B cell (primary cell): ENCODE results near the gene CD4. TPM values are rescaled to one million over a fixed set of nuclear protein-coding genes. Genes with fewer than 3 reads are reported as not detected.

Source experiments
- ATAC-seq: fragments of 200-7000 bp; cut with Tn5 transposase; one replicate; pipeline ENCODE4 v1.10.0; 2021; ENCODE audit warnings: low read depth, mild to moderate bottlenecking, moderate number of reproducible peaks, moderate library complexity
- CTCF ChIA-PET: fragments of 350-600 bp; sonication (Branson Sonifier 250); formaldehyde crosslinking; loops from one replicate; lab custom pipeline; 2021; ENCODE audit warnings: antibody characterized with exemption, inconsistent platforms; lab: Charles Lee
- POLR2A ChIA-PET: fragments of 350-600 bp; sonication (Branson Sonifier 250); formaldehyde crosslinking; loops from one replicate; lab custom pipeline; 2021; ENCODE audit warnings: antibody characterized with exemption; lab: Charles Lee
- DNase-seq: peaks from one replicate; pipeline ENCODE4 v3.0.0; 2013
- H2AFZ ChIP-seq: 2 replicates; pipeline ENCODE4 v1.6.1; 2012; ENCODE audit warnings: mild to moderate bottlenecking, low read depth, low read length; ENCODE audit not compliant: insufficient read depth, poor library complexity, severe bottlenecking
- H3K27ac ChIP-seq, 2 donors: 1 replicate in 1 of 2; 2 replicates in 1 of 2; pipeline ENCODE4 v1.5.1; 2012 to 2013; ENCODE audit warnings: low read length in 2 of 2, mild to moderate bottlenecking in 2 of 2, moderate library complexity in 1 of 2
- H3K27me3 ChIP-seq, 4 experiments: fragments of 200-600 bp in 1 of 4; sonication (generic) in 1 of 4; replicated peaks in 1 of 4; 1 replicate in 2 of 4; 2 replicates in 2 of 4; pipeline versions ENCODE4 v1.6.1 to v1.7.0; 2013 to 2016; ENCODE audit warnings: low read length in 3 of 4, mild to moderate bottlenecking in 2 of 4, mixed read lengths in 1 of 4, moderate library complexity in 1 of 4; ENCODE audit not compliant: insufficient read depth in 4 of 4, control insufficient read depth in 3 of 4; ENCODE audit errors: control extremely low read depth in 1 of 4
- H3K36me3 ChIP-seq, 2 experiments: replicated peaks in 1 of 2; 1 replicate in 1 of 2; 2 replicates in 1 of 2; pipeline versions ENCODE4 v1.6.1 to v1.7.1; 2013; ENCODE audit warnings: low read length in 1 of 2; ENCODE audit not compliant: insufficient read depth in 2 of 2, control insufficient read depth in 1 of 2; ENCODE audit errors: control extremely low read depth in 1 of 2, extremely low read depth in 1 of 2
- H3K4me1 ChIP-seq, 2 donors: fragments of 200-600 bp in 1 of 2; sonication (generic) in 1 of 2; 1 replicate in 1 of 2; 2 replicates in 1 of 2; pipeline versions ENCODE4 v1.5.1 to v1.6.1; 2013 to 2017; ENCODE audit warnings: low read length in 2 of 2; ENCODE audit not compliant: control insufficient read depth in 2 of 2, insufficient read depth in 2 of 2
- H3K4me2 ChIP-seq: replicated peaks from 2 replicates; pipeline ENCODE3; 2012; ENCODE audit warnings: mild to moderate bottlenecking, low read depth, low read length; ENCODE audit not compliant: poor library complexity, severe bottlenecking
- H3K4me3 ChIP-seq, 5 experiments: fragments of 200-600 bp in 1 of 5; sonication (generic) in 1 of 5; 1 replicate in 3 of 5; 2 replicates in 2 of 5; pipeline versions ENCODE4 v1.5.1 to v1.7.0; 2011 to 2016; ENCODE audit warnings: low read length in 4 of 5, mild to moderate bottlenecking in 4 of 5, low read depth in 2 of 5, control low read depth in 1 of 5, moderate library complexity in 1 of 5; ENCODE audit not compliant: insufficient read depth in 1 of 5; ENCODE audit errors: control extremely low read depth in 1 of 5, extremely low read depth in 1 of 5
- H3K79me2 ChIP-seq: fragments of 200-600 bp; sonication (generic); one replicate; pipeline ENCODE4 v1.6.0; 2016; ENCODE audit warnings: low read length; ENCODE audit not compliant: control insufficient read depth, insufficient read depth
- H3K9ac ChIP-seq: fragments of 200-600 bp; sonication (generic); 2 replicates; pipeline ENCODE4 v1.6.1; 2017; ENCODE audit warnings: mild to moderate bottlenecking, low read length, moderate library complexity
- H3K9me3 ChIP-seq, 3 donors: one replicate each; pipeline versions ENCODE4 v1.6.1 to v1.7.1; 2013; ENCODE audit warnings: low read length in 2 of 3; ENCODE audit not compliant: control insufficient read depth in 2 of 3, insufficient read depth in 1 of 3; ENCODE audit errors: control extremely low read depth in 1 of 3
- H4K20me1 ChIP-seq: 2 replicates; pipeline ENCODE4 v1.6.0; 2012; ENCODE audit warnings: mild to moderate bottlenecking, low read length; ENCODE audit not compliant: insufficient read depth, control insufficient read depth, poor library complexity, severe bottlenecking
- H3K27ac Mint-ChIP-seq: one replicate; pipeline ENCODE4 v1.8.0; 2021; ENCODE audit warnings: mixed read lengths
- H3K27me3 Mint-ChIP-seq: one replicate; pipeline ENCODE4 v1.8.0; 2021; ENCODE audit warnings: mixed read lengths
- H3K4me1 Mint-ChIP-seq: one replicate; pipeline ENCODE4 v1.8.0; 2021; ENCODE audit warnings: mixed read lengths
- H3K4me3 Mint-ChIP-seq: one replicate; pipeline ENCODE4 v1.8.0; 2021; ENCODE audit warnings: mixed read lengths
- H3K9me3 Mint-ChIP-seq: one replicate; pipeline ENCODE4 v1.8.0; 2022; ENCODE audit warnings: mixed read lengths; ENCODE audit not compliant: insufficient read depth
- CTCF ChIP-seq: fragments of 200-600 bp; IDR thresholded peaks from one replicate; pipeline ENCODE4 v1.8.0; 2022; ENCODE audit warnings: antibody characterized with exemption, mild to moderate bottlenecking
- EZH2 ChIP-seq: IDR thresholded peaks from 2 replicates; pipeline ENCODE4 v1.6.1; 2012; ENCODE audit warnings: borderline replicate concordance, low read depth, mild to moderate bottlenecking, moderate library complexity, low read length; ENCODE audit not compliant: insufficient read depth, poor library complexity, severe bottlenecking
- WGBS: methylation state at CpG from one replicate; pipeline ENCODE4 v1.1.5; 2013; ENCODE audit warnings: missing lambda C conversion rate; ENCODE audit not compliant: insufficient coverage; 5-methylcytosine and 5-hydroxymethylcytosine counted together
- intact Hi-C: fragments of 100-400 bp; cut with micrococcal nuclease; formaldehyde crosslinking; loops from one replicate; pipeline ENCODE4 v1.10.0; 2022
- polyA plus RNA-seq: library from polyadenylated mRNA; depleted of rRNA; stranded (reverse); fragments of >200 nt; gene quantifications from 2 replicates; pipeline ENCODE4 v1.2.3, GENCODE V29; 2012
- total RNA-seq, 2 donors: library from RNA; stranded (reverse); fragments of 120-200 nt in 1 of 2; gene quantifications; 1 replicate in 1 of 2; 2 replicates in 1 of 2; pipeline versions ENCODE4 v1.2.3 to v1.2.4, GENCODE V29; 2013 to 2022

Gene CD4
- total and polyA plus RNA-seq, 2 donors (not counting 1 experiment from before 2014, with no cell fraction given): 0.49 to 2.2 TPM

GRCh38 chr12:6837370-6838060 is 48.2 kb downstream of the CD4 start:
- Mint-ChIP-seq H3K4me1 (peaks cover 17% of the 10 kb centered on the region), H3K27me3 (peaks cover 5% of the 10 kb centered on the region), H3K27ac (no peak overlapping the region), H3K9me3 (no peaks in the 10 kb centered on the region), H3K4me3 (no peak overlapping the region)
- Histone ChIP-seq H3K27ac (no peak overlapping the region), H3K27me3 (peaks cover 0 to 6% (median 0%) of the 10 kb centered on the region in 4 experiments), H3K9ac (no peak overlapping the region), H2AFZ (no peak overlapping the region), H3K4me2 (no peak overlapping the region), H3K36me3 (no peaks in the 10 kb centered on the region), H3K9me3 (peaks cover 0 to 3% (median 0%) of the 10 kb centered on the region in 3 donors), H3K4me3 (no peak overlapping the region), H3K79me2 (no peaks in the 10 kb centered on the region), H4K20me1 (no peaks in the 10 kb centered on the region), H3K4me1 (peaks cover 0 to 24% of the 10 kb centered on the region in 2 donors)
- CTCF ChIA-PET: interaction anchor here (0.9 to 3.8 kb wide), 8 partner anchors 12 to 266 kb away, joined by 3 to 31 read pairs (median 8); partner anchors contain the start of genes MLF2, SPSB2, TPI1 and USP5
- POLR2A ChIA-PET: interaction anchor here (0.5 to 1.5 kb wide), 2 partner anchors 141 to 148 kb away, joined by 6 to 10 read pairs; partner anchors contain the start of gene ZNF384
- intact Hi-C loops: no loop called here
- ATAC-seq (no peak), DNase-seq (no peak)
- WGBS: 94% methylated on average over 23 of the region's 26 CpGs
- TF ChIP-seq CTCF: no peak
- TF ChIP-seq EZH2: no peak

- no peaks in the 10 kb centered on the region for H3K27me3 Mint-ChIP-seq
- intact Hi-C loops: no loop called here
- no peaks in the 10 kb centered on the region for H3K9me3 Mint-ChIP-seq
- H3K79me2 ChIP-seq: no peaks in the 10 kb centered on the region
- no peak for TF ChIP-seq EZH2
- no peak for TF ChIP-seq CTCF
- ATAC-seq (no peak), DNase-seq (no peak)
- POLR2A ChIA-PET: interaction anchor here (1.2 kb wide), 1 partner anchor 13 kb away, joined by 4 read pairs; the partner anchor contains the start of gene USP5
- WGBS: 99% methylated on average over 12 of the region's 16 CpGs
- no peaks in the 10 kb centered on the region for H4K20me1 ChIP-seq
- CTCF ChIA-PET: interaction anchor here (1.3 to 1.8 kb wide), 3 partner anchors 10 to 85 kb away, joined by 5 to 8 read pairs (median 5); partner anchors contain the start of gene MLF2
- H3K4me1 ChIP-seq: peaks cover 0 to 24% of the 10 kb centered on the region in 2 donors
- H3K27ac ChIP-seq: no peak overlapping the region
- H3K9me3 ChIP-seq: peaks cover 0 to 3% (median 0%) of the 10 kb centered on the region in 3 donors
- H2AFZ ChIP-seq: no peak overlapping the region
- no peaks in the 10 kb centered on the region for H3K36me3 ChIP-seq
- H3K27me3 ChIP-seq: peaks cover 0 to 9% (median 0%) of the 10 kb centered on the region in 4 experiments
- H3K4me3 ChIP-seq: no peak overlapping the region
- no peak overlapping the region for H3K4me2 ChIP-seq
- no peak overlapping the region for H3K27ac Mint-ChIP-seq
- no peak overlapping the region for H3K4me3 Mint-ChIP-seq
- H3K4me1 Mint-ChIP-seq: peaks cover 17% of the 10 kb centered on the region
- H3K9ac ChIP-seq: no peak overlapping the region
Observed at GRCh38 chr12:6838854-6839253, 49.5 kb downstream of the CD4 start.
